ENCODE measurements around the gene DUSP1. TPM values are rescaled to one million over a fixed set of nuclear protein-coding genes. Genes with fewer than 3 reads are reported as not detected.
A peak's percentile ranks its signal among the peaks of the same experiment; 100 is the strongest.

DUSP1 gene
- total RNA-seq, 1 donor from 2014 or later = 150 TPM

- H3K4me3 Mint-ChIP-seq (ENCODE audit: unreplicated experiment) = no peak overlapping the region
- H3K27me3 Mint-ChIP-seq (ENCODE audit: low read depth) = no peaks in the 10 kb centered on the region
- peak; percentile 97 for DNase-seq (ENCODE audit: low spot score)
- H3K27ac Mint-ChIP-seq (ENCODE audit: unreplicated experiment) = peak overlapping the region; percentile 100
- peaks cover 56% of the 10 kb centered on the region for H3K4me1 Mint-ChIP-seq (ENCODE audit: low read depth)
- no peak for TF ChIP-seq CTCF (IDR thresholded peaks at IDR 0.05)
- H3K36me3 Mint-ChIP-seq (ENCODE audit: low read depth) = no peaks in the 10 kb centered on the region
- no peaks in the 10 kb centered on the region for H3K9me3 Mint-ChIP-seq (ENCODE audit: low read depth)
Measured at GRCh38 chr5:172740428-172741205, 30.4 kb downstream of the DUSP1 start.

GRCh38 chr5:172739375-172739774, 31.6 kb downstream of the DUSP1 start:
- no peaks in the 10 kb centered on the region for H3K36me3 Mint-ChIP-seq (ENCODE audit: low read depth)
- H3K27me3 Mint-ChIP-seq (ENCODE audit: low read depth) = no peaks in the 10 kb centered on the region
- DNase-seq (ENCODE audit: low spot score) = peak; percentile 8
- no peak for TF ChIP-seq CTCF (IDR thresholded peaks at IDR 0.05)
- no peak overlapping the region for H3K4me3 Mint-ChIP-seq (ENCODE audit: unreplicated experiment)
- peaks cover 61% of the 10 kb centered on the region for H3K4me1 Mint-ChIP-seq (ENCODE audit: low read depth)
- peak overlapping the region; percentile 100 for H3K27ac Mint-ChIP-seq (ENCODE audit: unreplicated experiment)
- H3K9me3 Mint-ChIP-seq (ENCODE audit: low read depth) = no peaks in the 10 kb centered on the region

- TF ChIP-seq CTCF (IDR thresholded peaks at IDR 0.05) = no peak
- H3K27ac Mint-ChIP-seq (ENCODE audit: unreplicated experiment) = peak overlapping the region; percentile 59
- DNase-seq (ENCODE audit: low spot score) = peak; percentile 39
Measured at GRCh38 chr5:172736508-172737135, 34.4 kb downstream of the DUSP1 start.

GRCh38 chr5:172735141-172735831, 35.7 kb downstream of the DUSP1 start:
- peaks cover 64% of the 10 kb centered on the region for H3K4me1 Mint-ChIP-seq (ENCODE audit: low read depth)
- no peak overlapping the region for H3K4me3 Mint-ChIP-seq (ENCODE audit: unreplicated experiment)
- no peaks in the 10 kb centered on the region for H3K27me3 Mint-ChIP-seq (ENCODE audit: low read depth)
- DNase-seq (ENCODE audit: low spot score) = peak; percentile 52
- TF ChIP-seq CTCF (IDR thresholded peaks at IDR 0.05) = no peak
- H3K9me3 Mint-ChIP-seq (ENCODE audit: low read depth) = no peaks in the 10 kb centered on the region
- H3K27ac Mint-ChIP-seq (ENCODE audit: unreplicated experiment) = peak overlapping the region; percentile 73
- H3K36me3 Mint-ChIP-seq (ENCODE audit: low read depth) = no peaks in the 10 kb centered on the region

More at GRCh38 chr5:172736508-172737135, 34.4 kb downstream of the DUSP1 start:
- Mint-ChIP-seq H3K4me3 (ENCODE audit: unreplicated experiment) (no peak overlapping the region), H3K27me3 (ENCODE audit: low read depth) (no peaks in the 10 kb centered on the region), H3K4me1 (ENCODE audit: low read depth) (peaks cover 73% of the 10 kb centered on the region), H3K36me3 (ENCODE audit: low read depth) (no peaks in the 10 kb centered on the region), H3K9me3 (ENCODE audit: low read depth) (no peaks in the 10 kb centered on the region)

- no peak for TF ChIP-seq CTCF (IDR thresholded peaks at IDR 0.05)
- no peaks in the 10 kb centered on the region for H3K27me3 Mint-ChIP-seq (ENCODE audit: low read depth)
- DNase-seq (ENCODE audit: low spot score) = no peak
- peaks cover 51% of the 10 kb centered on the region for H3K4me1 Mint-ChIP-seq (ENCODE audit: low read depth)
- peak overlapping the region; percentile 59 for H3K4me3 Mint-ChIP-seq (ENCODE audit: unreplicated experiment)
- H3K36me3 Mint-ChIP-seq (ENCODE audit: low read depth) = no peaks in the 10 kb centered on the region
- peak overlapping the region; percentile 97 for H3K27ac Mint-ChIP-seq (ENCODE audit: unreplicated experiment)
- H3K9me3 Mint-ChIP-seq (ENCODE audit: low read depth) = no peaks in the 10 kb centered on the region
Measured at GRCh38 chr5:172733974-172734346, 37.0 kb downstream of the DUSP1 start.
